SK-N-MC (cell line): ENCODE measurements around the gene ATCAY.

Source experiments
- EZH2 ChIP-seq: fragments of 200-600 bp; sonication (generic); IDR thresholded peaks from one replicate; pipeline ENCODE4 v1.6.1; 2017; ENCODE audit warnings: antibody characterized with exemption
- POLR2AphosphoS5 ChIP-seq: IDR thresholded peaks from 2 replicates; pipeline ENCODE4 v1.6.1; 2012; ENCODE audit warnings: mild to moderate bottlenecking, low read depth, low read length, borderline replicate concordance

DNA sequence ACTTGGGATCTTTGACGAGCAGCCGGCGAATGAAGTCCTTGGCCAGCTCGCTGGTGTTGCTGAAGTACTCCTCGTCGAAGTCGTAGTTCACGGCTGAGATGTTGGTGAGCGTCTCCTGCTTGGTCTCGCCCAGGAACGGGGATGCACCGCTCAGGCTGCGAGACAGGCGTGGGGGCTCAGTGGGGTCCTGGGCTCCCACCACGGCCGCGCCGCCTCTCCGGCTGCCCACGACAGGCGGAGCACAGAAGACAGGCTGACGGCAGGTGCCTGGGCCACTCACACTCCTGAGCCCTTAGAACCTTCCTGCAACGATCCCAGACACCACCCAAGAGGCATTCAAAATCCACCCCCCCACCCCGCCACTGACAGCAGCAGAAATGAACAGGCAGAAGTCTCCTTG is 80.5 kb downstream of the ATCAY start:
- TF ChIP-seq EZH2, result no peak
- no peak for TF ChIP-seq POLR2AphosphoS5
